ENCODE measurements around the gene HDDC2.
"Not testable (repeated sequence)": the region's sequence is repeated elsewhere in the genome, so short reads cannot be mapped to it uniquely, and the experiment has no call there.

HDDC2 gene

GRCh38 chr6:125306756-125307149 is 5.0 kb upstream of the HDDC2 start:
- DNase-seq (ENCODE audit: low spot score), result no peak

- no peak for DNase-seq (ENCODE audit: low spot score)
Observed at GRCh38 chr6:125304970-125305660, 3.3 kb upstream of the HDDC2 start.

- no peak for DNase-seq (ENCODE audit: low spot score)
Observed at GRCh38 chr6:125303512-125303854, 1.7 kb upstream of the HDDC2 start.

GRCh38 chr6:125302840-125303511 is 1.2 kb upstream of the HDDC2 start:
- DNase-seq (ENCODE audit: low spot score), result no peak

GRCh38 chr6:125300992-125301434 is 754 bp downstream of the HDDC2 start:
- no peak for DNase-seq (ENCODE audit: low spot score)

GRCh38 chr6:125299257-125299656 is 2.5 kb downstream of the HDDC2 start:
- DNase-seq (ENCODE audit: low spot score), result no peak

GRCh38 chr6:125296471-125296870 is 5.3 kb downstream of the HDDC2 start:
- DNase-seq (ENCODE audit: low spot score), result no peak

- no peak for DNase-seq (ENCODE audit: low spot score)
Observed at GRCh38 chr6:125294925-125295324, 6.8 kb downstream of the HDDC2 start.

GRCh38 chr6:125294036-125294435 is 7.7 kb downstream of the HDDC2 start:
- DNase-seq (ENCODE audit: low spot score), result no peak

- no peak for DNase-seq (ENCODE audit: low spot score)
Observed at GRCh38 chr6:125293587-125293986, 8.2 kb downstream of the HDDC2 start.

- no peak for DNase-seq (ENCODE audit: low spot score)
Observed at GRCh38 chr6:125287718-125288117, 14.0 kb downstream of the HDDC2 start.

GRCh38 chr6:125285936-125286335 is 15.8 kb downstream of the HDDC2 start:
- no peak for DNase-seq (ENCODE audit: low spot score)

GRCh38 chr6:125285353-125285752 is 16.4 kb downstream of the HDDC2 start:
- no peak for DNase-seq (ENCODE audit: low spot score)

GRCh38 chr6:125282470-125282869 is 19.3 kb downstream of the HDDC2 start:
- not testable (repeated sequence) for DNase-seq (ENCODE audit: low spot score)

GRCh38 chr6:125280370-125281035 is 21.3 kb downstream of the HDDC2 start:
- DNase-seq (ENCODE audit: low spot score), result not testable (repeated sequence)

GRCh38 chr6:125279961-125280360 is 21.8 kb downstream of the HDDC2 start:
- DNase-seq (ENCODE audit: low spot score), result no peak

GRCh38 chr6:125277838-125278237 is 23.9 kb downstream of the HDDC2 start:
- no peak for DNase-seq (ENCODE audit: low spot score)

GRCh38 chr6:125275779-125276178 is 26.0 kb downstream of the HDDC2 start:
- DNase-seq (ENCODE audit: low spot score), result no peak

- no peak for DNase-seq (ENCODE audit: low spot score)
Observed at GRCh38 chr6:125274935-125275334, 26.8 kb downstream of the HDDC2 start.

GRCh38 chr6:125273965-125274364 is 27.8 kb downstream of the HDDC2 start:
- no peak for DNase-seq (ENCODE audit: low spot score)

GRCh38 chr6:125273251-125273650 is 28.5 kb downstream of the HDDC2 start:
- no peak for DNase-seq (ENCODE audit: low spot score)

- no peak for DNase-seq (ENCODE audit: low spot score)
Observed at GRCh38 chr6:125271486-125272159, 30.1 kb downstream of the HDDC2 start.

GRCh38 chr6:125270380-125270779 is 31.4 kb downstream of the HDDC2 start:
- no peak for DNase-seq (ENCODE audit: low spot score)
